K562 (cell line): ENCODE data around the gene C12orf42.

Source experiments
- CEBPB ChIP-seq: fragments of 450-650 bp; IDR thresholded peaks from 2 replicates; pipeline ENCODE4 v1.6.1; 2016; ENCODE audit warnings: missing genetic modification characterization, missing compliant biosample characterization
- CHD7 ChIP-seq: fragments of 200-600 bp; sonication (generic); IDR thresholded peaks from one replicate; pipeline ENCODE4 v1.6.1; 2012; ENCODE audit warnings: mild to moderate bottlenecking, low read depth, low read length, inconsistent platforms
- POLR2A ChIP-seq: fragments of 450-650 bp; conservative IDR thresholded peaks from 2 replicates; pipeline ENCODE4 v1.6.1; 2016
- POLR2AphosphoS5 ChIP-seq: IDR thresholded peaks from 2 replicates; pipeline ENCODE4 v1.6.1; 2011; ENCODE audit warnings: mild to moderate bottlenecking, low read depth, low read length, moderate library complexity; ENCODE audit not compliant: control insufficient read depth, insufficient read depth
- RBBP5 ChIP-seq: fragments of 200-600 bp; sonication (generic); IDR thresholded peaks from 2 replicates; pipeline ENCODE4 v1.6.1; 2012; ENCODE audit warnings: borderline replicate concordance, mild to moderate bottlenecking, low read length, control low read depth, inconsistent platforms; ENCODE audit not compliant: insufficient read depth, poor library complexity, severe bottlenecking
- ZNF239 ChIP-seq: fragments of 250-450 bp; sonication (Bioruptor Pico); IDR thresholded peaks from 2 replicates; pipeline ENCODE4 v1.4.0; 2020; ENCODE audit warnings: mild to moderate bottlenecking
- ZNF778 ChIP-seq: fragments of 450-650 bp; formaldehyde crosslinking; IDR thresholded peaks from 2 replicates; pipeline ENCODE4 v1.4.0; 2020; ENCODE audit warnings: mild to moderate bottlenecking, moderate library complexity

GRCh38 chr12:103348935-103349334, 146.8 kb downstream of the C12orf42 start:
- TF ChIP-seq ZNF778 (CRISPR knock-in tag), result no peak
- no peak for TF ChIP-seq POLR2AphosphoS5
- TF ChIP-seq CEBPB (tag), result no peak
- no peak for TF ChIP-seq RBBP5
- TF ChIP-seq ZNF239 (CRISPR knock-in tag), result no peak
- TF ChIP-seq POLR2A, result no peak
- no peak for TF ChIP-seq CHD7
